Stimulated activated CD4-positive, alpha-beta T cell treated with anti-CD3 and anti-CD28 coated beads, Interleukin-15, amount 100 ng/mL, for 1 hour (primary cell): ENCODE measurements around the gene NDUFB10.
A peak's percentile ranks its signal among the peaks of the same experiment; 100 is the strongest.

Experiments used
- DNase-seq, 2 donors: peaks; one replicate each; pipeline ENCODE4 v3.0.0-alpha.2; 2020; ENCODE audit warnings: low read depth in 1 of 2, low spot score in 1 of 2

NDUFB10 gene

GRCh38 chr16:2001035-2001434 is 41.7 kb downstream of the NDUFB10 start:
- DNase-seq = no peak

- DNase-seq = no peak
These were observed 42.4 kb downstream of the NDUFB10 start for GRCh38 chr16:2001456-2002355.

GRCh38 chr16:2002406-2003230 is 43.3 kb downstream of the NDUFB10 start:
- DNase-seq = no peak

- DNase-seq = no peak
These were observed 44.0 kb downstream of the NDUFB10 start for GRCh38 chr16:2003231-2003826.

GRCh38 chr16:2003827-2004641 is 44.7 kb downstream of the NDUFB10 start:
- DNase-seq = peak; percentile 72 to 81

GRCh38 chr16:2004795-2005517 is 45.6 kb downstream of the NDUFB10 start:
- no peak for DNase-seq

GRCh38 chr16:2005646-2006045 is 46.3 kb downstream of the NDUFB10 start:
- DNase-seq = no peak

- DNase-seq = no peak
These were observed 47.0 kb downstream of the NDUFB10 start for GRCh38 chr16:2006317-2006716.

GRCh38 chr16:2007081-2007836 is 47.9 kb downstream of the NDUFB10 start:
- no peak for DNase-seq

GRCh38 chr16:2008009-2008526 is 48.7 kb downstream of the NDUFB10 start:
- DNase-seq = no peak

- no peak for DNase-seq
These were observed 49.4 kb downstream of the NDUFB10 start for GRCh38 chr16:2008631-2009163.

GRCh38 chr16:2009164-2009711 is 49.9 kb downstream of the NDUFB10 start:
- DNase-seq = no peak

GRCh38 chr16:2009791-2010510 is 50.6 kb downstream of the NDUFB10 start, which contains the start of gene ZNF598:
TSS of gene ZNF598 (minus strand) at chr16:2009821.
- DNase-seq = peak; percentile 62 to 71
